Nephron progenitor cell (in vitro differentiated cells): ENCODE data around the gene XPC.
A peak's percentile ranks its signal among the peaks of the same experiment; 100 is the strongest.

Experiments used
- DNase-seq: peaks from one replicate; pipeline ENCODE4 v3.0.0; 2021
- H3K27ac Mint-ChIP-seq: 2 replicates; pipeline ENCODE4 v1.8.0; 2021; ENCODE audit warnings: mild to moderate bottlenecking, moderate library complexity, mixed read lengths
- H3K27me3 Mint-ChIP-seq: 2 replicates; pipeline ENCODE4 v1.8.0; 2021; ENCODE audit warnings: mild to moderate bottlenecking, low read depth, mixed read lengths; ENCODE audit not compliant: poor library complexity
- H3K36me3 Mint-ChIP-seq: 2 replicates; pipeline ENCODE4 v1.8.0; 2021; ENCODE audit warnings: low read depth, mixed read lengths
- H3K4me1 Mint-ChIP-seq: 2 replicates; pipeline ENCODE4 v1.8.0; 2021; ENCODE audit warnings: mixed read lengths
- H3K4me3 Mint-ChIP-seq: 2 replicates; pipeline ENCODE4 v1.8.0; 2021; ENCODE audit warnings: mild to moderate bottlenecking, moderate library complexity, mixed read lengths
- H3K9me3 Mint-ChIP-seq: 2 replicates; pipeline ENCODE4 v1.8.0; 2021; ENCODE audit warnings: mild to moderate bottlenecking, moderate library complexity, mixed read lengths
- CTCF ChIP-seq: fragments of 200-600 bp; sonication (generic); IDR thresholded peaks from 2 replicates; pipeline ENCODE4 v1.5.0; 2021; ENCODE audit warnings: antibody characterized with exemption

The XPC gene

GRCh38 chr3:14140668-14141067, 37.7 kb downstream of the XPC start:
- peaks cover 15% of the 10 kb centered on the region for H3K4me1 Mint-ChIP-seq

GRCh38 chr3:14139771-14140170, 38.6 kb downstream of the XPC start:
- Mint-ChIP-seq H3K9me3 (no peaks in the 10 kb centered on the region), H3K36me3 (peaks cover 14% of the 10 kb centered on the region), H3K27me3 (no peaks in the 10 kb centered on the region), H3K27ac (no peak overlapping the region), H3K4me1 (peaks cover 9% of the 10 kb centered on the region), H3K4me3 (no peak overlapping the region)
- no peak for TF ChIP-seq CTCF
- no peak for DNase-seq

More at GRCh38 chr3:14140668-14141067, 37.7 kb downstream of the XPC start:
- H3K27me3 Mint-ChIP-seq = no peaks in the 10 kb centered on the region
- no peak overlapping the region for H3K27ac Mint-ChIP-seq
- TF ChIP-seq CTCF = no peak
- H3K4me3 Mint-ChIP-seq = no peak overlapping the region
- peaks cover 19% of the 10 kb centered on the region for H3K36me3 Mint-ChIP-seq
- H3K9me3 Mint-ChIP-seq = no peaks in the 10 kb centered on the region
- DNase-seq = no peak

- no peak for TF ChIP-seq CTCF
- Mint-ChIP-seq H3K4me1 (peaks cover 2% of the 10 kb centered on the region), H3K4me3 (no peak overlapping the region), H3K27ac (no peak overlapping the region), H3K27me3 (no peaks in the 10 kb centered on the region), H3K36me3 (peaks cover 13% of the 10 kb centered on the region), H3K9me3 (no peaks in the 10 kb centered on the region)
- no peak for DNase-seq
Observed at GRCh38 chr3:14138878-14139655, 39.3 kb downstream of the XPC start.

- no peaks in the 10 kb centered on the region for H3K9me3 Mint-ChIP-seq
- H3K4me3 Mint-ChIP-seq = no peak overlapping the region
Observed at GRCh38 chr3:14138109-14138877, 40.1 kb downstream of the XPC start.

GRCh38 chr3:14137445-14137844, 41.0 kb downstream of the XPC start:
- no peak overlapping the region for H3K4me3 Mint-ChIP-seq
- H3K27me3 Mint-ChIP-seq = peaks cover 3% of the 10 kb centered on the region
- H3K36me3 Mint-ChIP-seq = peaks cover 22% of the 10 kb centered on the region
- no peak for TF ChIP-seq CTCF
- no peak for DNase-seq
- H3K4me1 Mint-ChIP-seq = no peaks in the 10 kb centered on the region
- H3K9me3 Mint-ChIP-seq = no peaks in the 10 kb centered on the region
- H3K27ac Mint-ChIP-seq = no peak overlapping the region

More at GRCh38 chr3:14138109-14138877, 40.1 kb downstream of the XPC start:
- DNase-seq = no peak
- no peak for TF ChIP-seq CTCF
- no peaks in the 10 kb centered on the region for H3K4me1 Mint-ChIP-seq
- H3K27ac Mint-ChIP-seq = peak overlapping the region; percentile 93
- peaks cover 13% of the 10 kb centered on the region for H3K36me3 Mint-ChIP-seq
- H3K27me3 Mint-ChIP-seq = no peaks in the 10 kb centered on the region
